HT-29 (cell line): Measurements from ENCODE around the gene GPSM1. TPM values are rescaled to one million over a fixed set of nuclear protein-coding genes. Genes with fewer than 3 reads are reported as not detected.
A peak's percentile ranks its signal among the peaks of the same experiment; 100 is the strongest.

Experiments
- DNase-seq: peaks from one replicate; pipeline ENCODE4 v3.0.0-alpha.2; 2015; ENCODE audit warnings: low spot score
- total RNA-seq: library from RNA; depleted of rRNA; stranded (reverse); fragments of >200 nt; shearing (Covaris generic); gene quantifications from 2 replicates; pipeline ENCODE4 v1.2.3, GENCODE V29; 2014; rRNA removed

The GPSM1 gene, protein sequence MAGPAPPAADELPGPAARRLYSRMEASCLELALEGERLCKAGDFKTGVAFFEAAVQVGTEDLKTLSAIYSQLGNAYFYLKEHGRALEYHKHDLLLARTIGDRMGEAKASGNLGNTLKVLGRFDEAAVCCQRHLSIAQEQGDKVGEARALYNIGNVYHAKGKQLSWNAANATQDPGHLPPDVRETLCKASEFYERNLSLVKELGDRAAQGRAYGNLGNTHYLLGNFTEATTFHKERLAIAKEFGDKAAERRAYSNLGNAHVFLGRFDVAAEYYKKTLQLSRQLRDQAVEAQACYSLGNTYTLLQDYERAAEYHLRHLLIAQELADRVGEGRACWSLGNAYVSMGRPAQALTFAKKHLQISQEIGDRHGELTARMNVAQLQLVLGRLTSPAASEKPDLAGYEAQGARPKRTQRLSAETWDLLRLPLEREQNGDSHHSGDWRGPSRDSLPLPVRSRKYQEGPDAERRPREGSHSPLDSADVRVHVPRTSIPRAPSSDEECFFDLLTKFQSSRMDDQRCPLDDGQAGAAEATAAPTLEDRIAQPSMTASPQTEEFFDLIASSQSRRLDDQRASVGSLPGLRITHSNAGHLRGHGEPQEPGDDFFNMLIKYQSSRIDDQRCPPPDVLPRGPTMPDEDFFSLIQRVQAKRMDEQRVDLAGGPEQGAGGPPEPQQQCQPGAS
- 1.4 TPM in 2 replicates for total RNA-seq

DNA sequence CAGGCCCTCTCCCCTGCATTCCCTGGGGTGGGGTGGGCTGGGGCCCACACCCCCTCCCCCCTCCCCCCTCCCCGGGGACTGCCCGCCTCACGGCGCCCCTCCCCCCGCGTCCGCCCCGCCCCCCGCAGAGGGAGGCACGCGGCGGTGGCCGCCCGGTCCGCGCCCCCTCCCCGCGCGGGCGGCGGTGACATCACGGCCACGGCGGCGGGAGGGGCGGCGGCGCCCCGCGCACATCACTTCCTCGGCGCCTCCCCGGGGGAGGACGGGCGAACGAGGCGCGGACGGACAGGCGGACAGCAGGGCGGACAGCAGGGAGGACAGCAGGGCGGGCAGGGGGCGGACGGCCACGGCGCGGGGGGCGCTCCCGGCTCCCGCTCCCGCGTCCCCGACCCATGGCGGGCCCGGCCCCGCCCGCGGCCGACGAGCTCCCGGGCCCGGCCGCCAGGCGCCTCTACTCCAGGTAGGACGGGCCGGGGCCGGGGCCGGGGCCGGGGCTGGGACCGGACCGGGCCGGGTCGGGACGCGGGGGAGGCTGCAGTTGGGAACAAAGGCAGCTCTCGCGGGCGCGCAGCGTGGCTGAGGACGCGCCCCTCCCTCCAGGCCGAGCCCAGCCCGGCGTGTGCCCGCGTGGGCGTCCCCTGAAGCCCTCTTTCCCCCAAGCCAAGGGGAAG is at the start of gene GPSM1:
Gene GPSM1, plus strand, starts transcription at position 236 of the 671 bp plus-strand sequence. Its CDS starts 157 bp downstream, at position 393.
- no peak for DNase-seq

DNA sequence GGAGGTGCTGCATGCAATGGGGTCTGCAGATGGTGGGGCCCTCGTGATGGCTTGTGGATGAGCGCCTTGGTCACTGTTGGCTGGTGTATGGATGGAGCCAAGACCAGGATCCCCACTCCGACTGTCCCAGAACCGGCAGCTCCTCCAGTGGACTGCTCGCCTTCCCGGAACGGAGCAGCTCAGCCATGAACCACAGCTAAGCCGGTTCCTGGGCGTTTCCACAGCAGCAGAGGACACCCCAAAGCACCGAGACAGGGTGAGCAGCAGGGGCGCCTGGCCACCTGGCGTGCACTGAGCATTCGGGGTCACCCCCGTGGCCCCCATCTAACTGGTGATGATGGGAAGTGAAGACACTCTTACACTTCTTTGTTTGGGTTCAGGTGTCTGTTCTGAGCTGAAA is 49.6 kb upstream of the GPSM1 start:
- no peak for DNase-seq

DNA sequence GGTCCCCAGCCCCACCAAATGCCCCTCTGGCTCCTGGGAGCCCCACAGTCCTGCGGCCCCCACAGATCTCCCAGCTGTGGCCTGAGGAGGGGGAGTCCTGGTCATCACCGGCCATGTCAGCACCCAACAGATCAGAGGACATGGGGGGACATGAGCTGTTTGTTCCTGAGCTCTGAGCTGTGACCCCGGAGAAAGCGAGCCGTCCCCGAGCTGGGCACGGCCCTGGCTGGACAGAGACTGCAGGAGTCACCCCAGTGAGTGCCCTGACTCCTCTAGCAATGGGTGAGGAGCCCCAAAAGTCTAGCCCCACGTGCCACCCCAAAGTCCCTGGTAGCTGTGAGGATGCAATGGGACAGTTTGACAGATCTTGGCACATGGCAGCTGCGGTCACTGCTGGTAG is 49.1 kb upstream of the GPSM1 start:
- no peak for DNase-seq

DNA sequence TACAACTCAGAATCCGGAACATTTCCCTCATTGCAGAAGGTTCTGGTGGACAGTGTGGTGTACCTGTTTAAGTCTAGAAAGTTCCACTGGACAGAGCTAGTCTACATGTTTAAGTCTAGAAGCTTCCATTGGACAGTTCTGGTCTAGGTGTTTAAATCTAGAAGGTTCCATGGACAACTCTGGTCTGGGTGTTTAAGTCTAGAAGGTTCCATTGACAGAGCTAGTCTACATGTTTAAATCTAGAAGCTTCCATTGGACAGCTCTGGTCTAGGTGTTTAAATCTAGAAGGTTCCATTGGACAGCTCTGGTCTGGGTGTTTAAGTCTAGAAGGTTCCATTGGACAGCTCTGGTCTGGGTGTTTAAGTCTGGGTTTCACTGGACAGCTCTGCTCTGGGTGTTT is 48.4 kb upstream of the GPSM1 start:
- DNase-seq: no peak

DNA sequence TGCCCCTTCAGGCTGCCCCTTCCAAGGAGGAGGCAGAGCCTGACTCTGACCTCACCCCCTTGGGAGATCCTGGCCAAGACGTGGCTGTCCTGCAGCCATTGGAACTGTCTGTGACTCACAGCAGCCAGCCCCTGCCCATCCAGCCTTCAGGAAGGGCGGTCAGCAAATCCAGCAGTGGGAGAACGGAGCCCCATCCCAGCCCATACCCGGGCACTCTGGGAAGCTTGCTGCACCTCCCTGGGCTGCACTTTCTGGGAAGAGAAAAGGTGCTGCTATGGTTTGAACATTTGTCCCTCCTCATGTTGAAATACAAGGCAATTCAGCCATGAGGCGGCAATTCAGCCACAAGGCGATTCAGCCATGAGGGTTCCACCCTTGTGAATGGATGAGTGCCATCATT is 47.9 kb upstream of the GPSM1 start:
- DNase-seq: no peak

DNA sequence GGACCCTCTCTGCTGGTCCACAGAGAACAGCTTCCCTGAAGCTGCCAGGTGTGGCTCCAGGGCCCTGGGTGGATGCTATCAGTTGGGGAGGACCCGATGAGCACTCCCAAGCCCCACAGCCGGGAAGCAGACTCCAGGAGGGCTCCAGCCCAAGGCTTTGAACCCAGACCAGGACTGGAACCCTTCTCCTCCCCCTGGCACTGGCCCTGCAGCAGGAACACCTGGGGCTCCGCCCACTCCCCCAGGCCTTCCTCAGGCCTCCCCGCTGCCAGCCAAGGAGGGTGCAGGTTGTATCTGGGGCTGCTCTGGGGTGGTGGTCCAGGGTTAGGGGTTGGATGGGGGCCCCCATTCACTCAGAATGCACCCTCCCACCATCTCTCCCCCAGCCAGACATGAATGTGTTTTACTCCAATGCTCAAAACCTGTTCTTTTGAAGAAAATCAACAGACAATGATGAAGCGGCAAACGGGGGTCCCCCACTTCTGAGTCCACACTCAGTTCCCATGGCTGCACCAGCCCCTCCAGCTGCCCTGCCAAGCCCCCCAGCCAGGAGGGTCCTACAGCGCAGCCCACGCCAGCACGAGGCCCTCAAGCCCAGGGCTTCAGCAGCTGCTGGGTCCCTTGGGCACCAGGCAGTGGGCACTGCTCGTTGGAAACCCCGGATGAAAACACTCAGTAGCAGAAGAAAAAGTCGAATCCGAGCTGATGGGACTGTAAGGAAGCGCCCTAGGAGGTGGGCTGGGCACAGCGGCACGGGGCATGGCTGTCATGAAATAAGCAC is 46.6 kb upstream of the GPSM1 start:
- DNase-seq: no peak

DNA sequence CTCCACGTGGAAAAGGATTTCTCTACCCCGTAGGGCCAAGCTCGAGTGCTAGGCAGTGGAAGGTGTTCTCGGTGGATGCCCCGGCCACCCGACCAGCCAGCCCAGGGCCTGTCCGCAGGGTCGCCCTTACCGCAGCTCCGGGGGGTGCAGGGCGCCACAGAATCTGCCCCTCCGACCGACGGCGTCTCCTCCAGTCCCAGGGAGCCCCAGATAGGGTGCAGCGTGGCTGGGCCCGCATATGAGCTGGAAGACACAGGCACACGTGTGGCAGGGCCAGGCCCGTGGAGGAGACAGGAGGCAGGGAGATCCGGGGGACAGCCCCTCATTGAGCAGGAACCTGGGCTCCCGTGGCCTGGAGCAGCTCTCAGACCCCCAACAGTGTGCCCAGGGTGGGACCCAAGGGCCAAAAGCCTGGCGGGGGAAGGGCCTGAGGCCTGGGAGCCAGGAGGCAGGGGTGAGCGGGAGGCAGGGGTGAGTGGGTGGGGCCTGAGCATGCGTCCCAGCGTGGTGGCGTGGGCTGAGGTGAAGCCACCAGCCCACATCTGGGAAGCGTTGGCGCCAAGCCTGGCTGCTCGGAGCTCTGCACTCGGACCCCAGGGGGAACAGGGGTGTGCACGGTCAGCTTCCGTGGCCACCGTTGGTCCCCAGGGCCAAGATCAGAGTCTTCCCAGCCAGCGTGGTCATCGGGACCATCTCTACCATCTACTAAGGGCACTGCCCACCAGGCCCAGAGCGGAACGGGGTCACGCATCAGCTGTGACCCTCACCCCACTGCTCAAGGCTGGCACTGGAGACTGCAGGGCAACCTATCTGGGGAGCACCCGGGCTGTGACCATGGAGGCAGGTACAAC is 45.7 kb upstream of the GPSM1 start:
- no peak for DNase-seq

DNA sequence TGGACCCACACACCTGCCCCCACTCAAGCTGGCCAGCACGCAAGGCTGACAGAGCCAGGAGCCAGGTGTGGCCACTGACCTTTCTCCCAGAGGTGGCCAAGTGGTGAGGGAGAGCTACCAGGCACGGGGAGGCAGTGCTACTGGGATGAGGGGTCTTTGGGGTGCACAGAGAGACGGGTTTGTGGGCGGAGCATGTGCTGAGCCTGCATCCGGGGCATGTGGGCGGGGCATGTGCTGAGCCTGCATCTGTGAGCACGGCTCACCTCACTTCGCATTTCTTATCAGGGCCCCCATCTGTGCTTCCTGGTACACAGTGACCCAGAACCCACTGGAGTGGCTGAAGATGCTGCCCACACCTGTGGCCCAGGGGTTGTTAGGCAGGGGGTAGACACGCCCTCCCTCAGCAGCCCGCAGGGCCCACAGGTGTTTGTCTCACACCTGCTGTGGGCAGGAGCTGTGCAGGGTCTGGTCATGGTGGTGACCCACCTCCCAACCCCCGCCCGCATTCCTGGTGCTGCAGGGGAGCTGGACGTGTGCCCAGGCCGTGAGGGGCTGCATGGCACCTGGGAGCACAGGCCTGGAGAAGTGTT is 45.0 kb upstream of the GPSM1 start:
- no peak for DNase-seq

DNA sequence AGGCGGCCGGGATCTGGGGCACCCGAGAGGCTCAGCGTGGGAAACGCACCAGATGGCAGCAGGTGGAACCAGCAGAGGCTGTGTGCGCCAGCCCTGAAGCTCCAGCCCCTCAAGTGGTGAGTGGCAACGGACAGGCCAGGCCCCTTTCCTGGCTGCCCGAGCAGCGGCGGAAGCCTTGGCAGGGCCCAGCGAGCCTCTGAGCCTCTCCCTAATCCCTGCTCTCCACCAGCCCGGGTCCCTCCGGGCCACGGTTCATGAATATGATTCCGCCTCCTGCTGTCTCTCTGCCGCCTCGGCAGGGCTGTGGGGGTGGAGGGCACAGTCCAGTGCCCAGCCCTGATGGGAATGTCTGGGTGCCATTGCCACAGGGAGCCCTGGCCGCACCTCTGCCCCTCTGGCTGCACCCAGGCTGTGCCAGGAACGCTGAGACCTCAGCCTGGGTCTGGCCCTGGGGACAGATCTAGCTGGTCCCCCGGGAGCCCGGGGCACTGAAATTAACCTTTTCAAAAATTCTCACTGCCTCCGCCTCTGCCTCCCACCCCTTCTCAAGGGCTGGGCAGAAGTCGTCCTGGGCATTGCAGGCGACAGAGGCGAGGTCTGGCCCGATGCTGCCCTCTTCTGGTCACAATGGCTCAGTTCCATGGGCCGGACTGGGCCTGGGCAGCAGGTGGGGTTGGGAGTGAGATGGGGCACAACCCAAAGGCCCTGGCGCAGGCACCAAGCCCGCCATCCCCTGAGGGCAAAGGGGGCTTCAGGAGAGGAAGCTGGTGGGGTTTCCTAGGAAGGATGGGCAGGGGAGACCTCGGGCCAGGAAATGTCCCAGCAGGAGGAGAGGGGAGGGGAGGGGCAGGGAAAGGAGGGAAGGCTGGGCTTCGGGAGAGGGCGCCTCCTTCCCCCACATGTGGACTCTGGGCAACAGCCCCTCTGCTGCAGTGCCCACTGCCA is 43.8 kb upstream of the GPSM1 start:
- DNase-seq: peak; percentile 89

DNA sequence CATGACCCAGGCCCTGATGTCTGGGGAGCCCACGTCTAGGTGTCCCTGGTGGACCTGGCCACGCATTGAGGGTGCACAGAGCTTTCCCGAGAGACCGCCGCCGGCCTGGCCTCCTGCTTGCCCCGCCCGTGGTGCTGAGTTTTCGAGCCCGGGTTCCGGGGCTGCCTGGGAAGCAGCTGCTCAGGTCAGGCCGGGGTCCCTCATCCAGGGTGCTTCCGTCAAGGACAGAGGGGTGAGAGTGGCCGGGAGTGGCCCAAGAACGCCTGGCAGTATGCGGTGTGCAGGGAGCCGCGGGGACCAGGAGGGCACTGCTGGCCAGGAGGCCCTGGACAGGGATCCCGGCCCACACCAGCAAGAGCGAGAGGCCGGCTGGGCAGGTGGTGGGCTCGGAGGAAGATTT is 43.0 kb upstream of the GPSM1 start:
- DNase-seq: no peak

DNA sequence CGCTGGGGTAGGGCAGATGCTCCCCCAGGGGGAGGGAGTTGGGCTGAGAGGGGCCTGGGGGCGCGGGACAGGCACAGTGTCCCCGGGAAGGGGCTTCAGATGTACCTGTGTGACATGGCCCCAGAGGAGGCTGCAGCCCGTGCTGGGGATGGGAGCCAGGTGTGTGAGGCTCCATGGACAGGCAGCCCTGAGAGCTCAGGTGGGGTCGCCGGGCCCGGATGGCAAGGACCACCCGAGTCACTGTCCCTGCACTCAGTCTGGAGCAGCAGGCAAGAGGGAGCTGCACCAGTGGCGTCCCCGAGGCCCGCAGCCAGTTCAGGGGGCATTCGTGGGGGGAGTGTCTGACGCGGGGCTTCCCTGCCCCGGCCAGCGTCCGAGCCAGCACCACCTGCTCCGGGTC is 42.4 kb upstream of the GPSM1 start:
- DNase-seq: no peak

DNA sequence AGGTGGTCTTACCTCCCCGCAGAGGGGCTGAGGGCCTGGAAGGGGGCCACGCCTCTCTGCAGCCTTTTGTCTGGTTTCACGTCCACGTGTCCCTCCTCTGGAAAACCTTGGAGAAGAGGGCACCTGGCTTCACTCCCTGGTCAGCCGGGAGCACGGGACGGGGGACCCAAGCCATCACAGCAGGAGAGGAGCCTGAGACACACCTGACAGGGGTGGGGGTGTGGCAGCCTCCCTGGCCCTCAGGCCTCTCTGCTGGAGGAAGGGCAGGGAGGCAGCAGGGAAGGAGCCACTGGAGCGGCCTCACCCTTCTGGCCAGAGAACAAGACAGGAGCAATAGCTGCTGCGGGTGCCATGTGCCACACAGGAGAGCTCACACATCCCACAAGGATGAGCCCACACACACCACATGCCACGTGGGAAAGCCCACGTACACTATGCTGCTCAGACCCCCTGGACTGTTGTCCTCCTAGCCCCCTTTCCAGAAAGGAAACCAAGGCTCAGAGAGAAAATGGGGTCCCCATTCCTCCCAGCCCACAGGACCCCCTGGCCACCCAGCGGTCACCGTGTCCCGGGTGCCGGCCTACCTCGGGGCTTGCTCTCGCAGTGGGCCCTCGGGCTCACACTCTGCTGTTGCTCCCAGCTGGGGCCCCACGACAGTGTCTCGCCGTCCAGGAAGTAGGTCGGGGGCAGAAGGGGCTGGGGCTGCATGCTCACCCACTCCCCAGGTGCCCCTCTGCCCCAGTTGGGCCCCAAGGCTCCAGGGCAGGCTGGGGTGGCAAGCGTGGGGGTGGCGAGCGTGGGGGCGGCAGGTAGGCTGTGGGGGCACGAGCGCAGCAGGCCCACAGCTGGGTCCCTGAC is 41.6 kb upstream of the GPSM1 start:
- DNase-seq: no peak

DNA sequence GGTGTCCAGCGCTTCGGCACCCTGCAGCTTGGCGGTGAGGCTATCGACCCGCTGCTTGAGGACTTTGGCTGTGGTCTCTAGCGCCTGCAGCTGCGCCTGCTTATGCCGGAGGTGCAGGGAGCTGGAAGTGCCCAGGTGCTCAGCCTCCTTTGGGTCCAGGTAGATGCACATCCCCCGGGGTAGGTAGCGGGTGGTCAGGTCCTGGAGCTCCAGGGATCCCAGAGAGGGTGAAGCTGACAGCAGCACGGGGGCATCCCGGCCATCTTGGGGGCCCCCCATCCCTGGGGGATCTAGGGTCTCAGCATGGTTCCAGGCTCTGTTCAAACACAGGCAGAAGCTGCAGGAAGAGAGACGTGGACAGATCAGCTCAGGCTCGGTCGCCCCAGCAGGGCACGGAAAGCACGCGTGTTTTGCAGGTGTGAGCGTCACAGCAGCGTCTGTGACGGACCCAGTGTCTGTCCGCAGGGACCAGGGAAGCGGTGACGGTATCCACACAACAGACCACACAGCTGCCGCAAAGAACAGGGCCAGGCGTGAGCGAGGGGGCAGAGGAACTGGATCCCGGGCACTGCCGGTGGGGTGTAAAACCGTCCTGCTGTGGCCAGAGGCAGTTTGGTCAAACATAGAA is 40.9 kb upstream of the GPSM1 start:
- no peak for DNase-seq

DNA sequence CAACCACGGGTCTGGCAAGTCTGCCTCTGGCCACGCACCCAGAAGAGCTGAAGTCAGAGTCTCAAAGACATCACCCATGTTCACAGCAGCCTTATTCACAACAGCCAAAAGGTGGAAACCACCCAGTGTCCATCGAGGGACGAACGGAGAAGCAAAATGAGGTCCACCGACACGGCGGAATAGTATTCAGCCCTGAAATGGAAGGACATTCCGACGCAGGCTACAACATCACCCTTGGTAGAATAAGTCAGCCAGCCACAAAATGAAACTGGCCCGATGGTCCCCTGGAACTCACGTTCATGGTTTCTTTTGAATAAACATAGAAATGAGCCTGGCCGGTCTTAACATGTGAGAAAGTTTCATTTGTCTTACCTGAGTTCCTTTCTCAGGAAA is 40.4 kb upstream of the GPSM1 start:
- no peak for DNase-seq

DNA sequence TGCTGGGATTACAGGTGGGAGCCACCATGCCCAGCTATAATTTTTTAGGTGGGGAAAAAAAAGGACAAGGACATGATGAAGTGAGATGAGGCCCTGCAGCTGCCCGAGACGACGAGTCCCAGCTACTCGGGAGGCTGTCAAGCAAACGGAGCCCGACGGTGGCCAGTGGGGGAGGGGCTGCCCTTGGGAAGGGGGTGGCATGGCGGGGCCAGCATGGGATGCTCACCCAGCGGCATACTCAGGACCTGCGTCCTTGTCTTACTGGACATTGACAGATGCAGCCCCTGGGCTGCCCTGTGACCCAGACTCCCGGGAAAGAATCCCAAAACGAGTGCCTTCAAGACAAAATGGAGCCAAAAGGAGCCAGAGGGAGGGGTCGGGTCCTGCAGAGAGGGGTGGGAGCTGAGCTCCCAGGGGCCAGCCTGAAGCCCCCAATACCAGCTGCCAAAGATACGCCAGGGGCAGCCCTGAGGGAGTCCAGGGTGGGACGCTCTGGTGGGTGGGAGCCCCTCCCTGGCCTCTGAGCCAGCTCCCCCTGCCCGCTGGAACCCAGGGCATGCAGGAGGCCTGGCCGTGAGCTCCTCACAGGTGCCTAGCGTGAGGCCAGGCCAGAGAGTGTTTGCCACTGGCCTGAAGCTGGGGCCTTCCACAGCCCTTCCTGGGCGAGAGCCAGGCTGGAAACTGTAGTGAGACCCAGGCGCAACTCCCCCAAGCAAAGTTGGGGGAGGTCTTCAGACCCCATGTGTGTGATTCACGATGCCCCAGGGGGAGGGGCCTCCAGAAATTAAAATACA is 39.2 kb upstream of the GPSM1 start:
- no peak for DNase-seq

DNA sequence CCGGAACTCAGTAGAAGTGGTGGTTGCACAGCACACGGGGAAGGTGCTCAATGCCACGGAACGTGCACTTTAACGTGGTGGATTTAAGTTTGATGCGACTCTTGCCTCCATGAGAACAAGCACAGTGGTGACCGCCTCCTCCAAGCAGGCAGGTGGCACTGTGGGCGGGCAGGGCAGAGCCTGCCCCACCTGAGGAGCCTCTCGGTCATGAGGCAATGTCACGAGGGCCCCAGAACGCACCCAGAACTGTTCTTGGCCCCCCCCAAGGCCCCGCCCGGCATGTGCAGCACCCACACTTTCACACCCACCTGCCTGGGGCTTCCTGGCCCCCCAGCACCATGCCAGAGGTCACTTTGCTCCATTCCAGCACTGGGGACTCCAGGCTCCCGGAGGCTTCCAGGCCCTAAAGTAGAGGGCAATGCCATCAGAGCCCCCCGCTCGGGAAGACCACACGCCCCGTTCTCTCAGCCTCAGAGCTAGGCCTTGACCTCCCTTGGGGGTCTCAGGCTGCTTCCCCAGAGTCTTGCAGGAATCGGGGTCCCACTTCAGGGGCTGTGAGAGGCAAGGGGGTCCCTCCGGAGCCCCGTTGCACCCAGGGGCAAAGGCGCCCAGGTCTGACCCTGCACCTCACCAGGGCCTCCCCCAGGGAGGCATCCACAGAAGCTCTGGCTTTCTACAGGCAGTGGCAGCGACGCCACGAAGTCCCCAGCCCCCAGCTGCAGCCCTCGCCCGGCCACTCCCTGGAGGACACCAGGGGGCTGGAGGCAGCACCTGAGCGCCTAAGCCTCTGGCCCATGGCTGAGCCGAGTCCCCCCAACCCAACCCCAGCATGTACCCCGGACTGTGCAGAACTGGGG is 37.5 kb upstream of the GPSM1 start:
- peak; percentile 53 for DNase-seq
